ENCODE measurements around the gene RNF14.

Gene RNF14

DNA sequence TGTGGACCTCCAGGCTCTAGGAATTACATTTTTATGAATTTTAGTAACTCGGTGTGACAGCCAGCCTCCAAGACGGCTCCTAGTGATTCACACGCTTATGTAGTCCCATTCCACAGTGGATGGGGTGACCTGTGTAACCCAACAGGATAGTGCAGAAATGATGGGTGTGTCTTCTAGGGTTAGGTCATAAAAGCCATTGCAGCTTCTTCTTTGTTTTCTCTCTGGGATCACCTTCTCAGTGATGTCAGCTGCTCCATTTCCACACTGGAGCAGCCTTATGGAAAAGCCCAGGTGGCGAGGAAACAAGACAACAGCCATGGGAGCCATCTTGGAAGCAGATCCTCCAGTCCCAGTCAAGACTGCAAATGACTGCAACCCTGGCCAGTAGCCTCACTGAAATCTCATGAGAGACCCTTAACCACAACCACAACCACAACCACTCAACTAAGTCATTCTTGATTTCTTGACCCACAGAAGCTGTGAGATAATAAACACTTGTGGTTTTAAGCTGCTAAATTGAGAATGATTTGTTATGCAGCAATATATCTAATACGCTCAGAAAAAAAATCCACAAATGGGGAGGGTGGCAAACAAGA, 49.0 kb downstream of the RNF14 start:
- TF ChIP-seq, protein P1, sequence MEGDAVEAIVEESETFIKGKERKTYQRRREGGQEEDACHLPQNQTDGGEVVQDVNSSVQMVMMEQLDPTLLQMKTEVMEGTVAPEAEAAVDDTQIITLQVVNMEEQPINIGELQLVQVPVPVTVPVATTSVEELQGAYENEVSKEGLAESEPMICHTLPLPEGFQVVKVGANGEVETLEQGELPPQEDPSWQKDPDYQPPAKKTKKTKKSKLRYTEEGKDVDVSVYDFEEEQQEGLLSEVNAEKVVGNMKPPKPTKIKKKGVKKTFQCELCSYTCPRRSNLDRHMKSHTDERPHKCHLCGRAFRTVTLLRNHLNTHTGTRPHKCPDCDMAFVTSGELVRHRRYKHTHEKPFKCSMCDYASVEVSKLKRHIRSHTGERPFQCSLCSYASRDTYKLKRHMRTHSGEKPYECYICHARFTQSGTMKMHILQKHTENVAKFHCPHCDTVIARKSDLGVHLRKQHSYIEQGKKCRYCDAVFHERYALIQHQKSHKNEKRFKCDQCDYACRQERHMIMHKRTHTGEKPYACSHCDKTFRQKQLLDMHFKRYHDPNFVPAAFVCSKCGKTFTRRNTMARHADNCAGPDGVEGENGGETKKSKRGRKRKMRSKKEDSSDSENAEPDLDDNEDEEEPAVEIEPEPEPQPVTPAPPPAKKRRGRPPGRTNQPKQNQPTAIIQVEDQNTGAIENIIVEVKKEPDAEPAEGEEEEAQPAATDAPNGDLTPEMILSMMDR (IDR thresholded peaks at IDR 0.05; ENCODE audit: control insufficient read depth, insufficient read depth, low read depth, low read length, missing control alignments), result no peak
- DNase-seq (ENCODE audit: low read depth), result no peak
- H3K4me3 ChIP-seq (ENCODE audit: control insufficient read depth, low read depth, low read length), result no peak overlapping the region

DNA sequence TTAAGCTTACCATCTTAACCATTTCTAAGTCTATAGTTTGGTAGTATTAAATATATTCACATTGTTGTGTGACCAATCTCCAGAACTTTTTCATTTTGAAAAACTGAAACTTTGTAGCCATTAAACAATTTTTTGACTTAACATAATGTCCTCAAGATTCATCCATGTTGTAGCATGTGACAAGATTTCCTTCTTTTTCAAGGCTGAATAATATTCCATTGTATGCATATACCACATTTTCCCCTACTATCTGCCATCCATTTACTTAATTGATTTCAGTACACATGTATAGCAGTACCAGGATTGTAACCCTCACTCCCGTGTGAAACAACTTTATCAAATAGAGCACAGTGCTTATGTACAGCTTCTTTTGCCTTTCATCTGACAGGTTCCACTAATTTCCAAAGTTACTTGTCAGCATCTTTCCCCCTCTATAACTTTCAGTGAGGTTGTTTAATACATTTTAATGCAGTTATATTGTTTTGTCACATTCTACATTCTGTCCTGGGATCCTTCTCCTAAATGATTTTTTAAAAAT, 51.3 kb downstream of the RNF14 start:
- TF ChIP-seq, protein P1 (IDR thresholded peaks at IDR 0.05; ENCODE audit: control insufficient read depth, insufficient read depth, low read depth, low read length, missing control alignments), result no peak
- DNase-seq (ENCODE audit: low read depth), result no peak

DNA sequence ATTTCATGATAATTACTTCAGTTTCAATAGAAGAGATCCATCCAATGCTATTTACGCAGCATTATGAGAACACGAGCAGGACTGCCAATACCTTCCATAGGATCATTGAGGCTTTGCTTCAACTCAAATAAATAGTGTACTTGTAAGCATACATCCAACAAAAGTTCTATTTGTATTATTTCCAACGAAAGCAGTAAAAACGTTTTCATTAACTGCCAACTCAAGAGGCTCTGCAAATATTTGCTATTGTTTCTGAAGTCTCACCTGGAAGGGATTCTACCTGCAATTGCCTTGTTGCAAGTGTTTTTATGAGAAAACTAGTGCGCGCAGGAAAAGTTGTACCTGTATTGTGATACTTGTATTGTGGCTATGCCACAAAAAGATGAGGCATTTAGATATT, 54.9 kb downstream of the RNF14 start:
- H3K4me3 ChIP-seq (ENCODE audit: control insufficient read depth, low read depth, low read length), result no peak overlapping the region
- TF ChIP-seq, protein P1 (IDR thresholded peaks at IDR 0.05; ENCODE audit: control insufficient read depth, insufficient read depth, low read depth, low read length, missing control alignments), result no peak
- DNase-seq (ENCODE audit: low read depth), result no peak

More for the DNA sequence above, 51.3 kb downstream of the RNF14 start:
- H3K4me3 ChIP-seq (ENCODE audit: control insufficient read depth, low read depth, low read length), result no peak overlapping the region

DNA sequence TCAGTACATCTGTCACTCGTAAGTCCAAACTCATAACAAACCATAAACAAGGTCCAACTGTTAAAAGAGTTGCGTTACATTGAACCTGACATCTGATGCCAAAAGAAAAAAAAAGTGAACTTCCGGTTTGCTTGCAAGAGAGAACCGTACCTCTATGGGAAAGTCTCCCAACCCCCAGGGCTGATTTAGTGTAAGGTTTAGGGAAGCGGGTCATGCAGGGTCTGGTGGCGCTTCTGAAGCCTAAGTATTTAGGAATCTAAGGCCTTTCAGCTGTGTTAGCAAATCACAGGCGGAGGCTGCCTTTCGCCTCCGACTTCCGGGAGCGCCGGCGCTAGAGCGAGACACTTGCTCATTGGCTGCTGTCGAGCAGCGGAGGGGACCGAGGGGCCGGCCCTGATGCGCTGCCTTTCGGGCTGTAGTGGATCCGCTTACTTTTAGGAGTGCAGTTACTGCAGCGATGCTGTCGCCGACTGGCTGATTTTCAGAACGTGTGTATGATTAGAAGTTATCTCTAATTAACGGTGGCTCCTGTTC, 55.9 kb downstream of the RNF14 start:
- peak; percentile 14 for DNase-seq (ENCODE audit: low read depth)
- TF ChIP-seq, protein P1 (IDR thresholded peaks at IDR 0.05; ENCODE audit: control insufficient read depth, insufficient read depth, low read depth, low read length, missing control alignments), result no peak
- peak overlapping the region; percentile 37 for H3K4me3 ChIP-seq (ENCODE audit: control insufficient read depth, low read depth, low read length)

DNA sequence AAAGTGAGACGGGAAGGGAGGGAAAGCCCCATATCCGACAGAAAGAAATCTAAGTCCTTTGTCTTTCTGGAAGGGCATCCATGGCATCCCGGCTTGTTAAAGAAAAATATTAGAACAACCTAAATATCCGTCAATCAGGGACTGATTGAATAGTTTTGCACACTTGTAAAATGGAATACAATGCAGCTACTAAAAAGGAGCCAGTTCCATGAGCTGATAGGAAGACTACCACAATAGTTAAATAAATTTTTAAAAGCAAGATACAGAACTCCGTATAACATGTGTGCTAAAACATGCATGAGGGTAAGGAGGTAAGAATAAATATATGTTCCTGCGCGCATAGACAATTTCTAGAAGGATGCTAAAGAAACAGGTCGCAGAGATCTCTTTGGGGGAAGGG, 56.7 kb downstream of the RNF14 start:
- H3K4me3 ChIP-seq (ENCODE audit: control insufficient read depth, low read depth, low read length), result no peak overlapping the region; the same call in 1 of the 2 replicates
- DNase-seq (ENCODE audit: low read depth), result no peak
- TF ChIP-seq, protein P1 (IDR thresholded peaks at IDR 0.05; ENCODE audit: control insufficient read depth, insufficient read depth, low read depth, low read length, missing control alignments), result no peak

DNA sequence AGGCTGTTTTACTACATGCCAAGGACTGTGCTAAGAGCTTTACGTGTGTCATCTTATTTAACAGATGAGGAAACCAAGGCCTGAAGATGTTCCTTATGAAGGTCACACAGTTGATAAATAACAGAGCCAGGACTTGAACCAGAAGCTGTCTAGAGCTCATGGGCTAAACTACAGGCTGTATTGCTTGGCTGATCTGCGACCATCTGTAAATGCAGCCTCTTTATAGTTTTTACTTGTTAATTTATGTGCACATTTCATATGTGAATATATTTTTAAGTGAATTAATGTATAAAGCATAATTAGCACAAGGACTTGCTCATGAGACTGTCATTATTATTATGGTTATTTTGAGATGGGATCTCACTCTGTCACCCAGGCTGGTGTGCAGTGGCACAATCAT, 63.2 kb downstream of the RNF14 start:
- H3K4me3 ChIP-seq (ENCODE audit: control insufficient read depth, low read depth, low read length), result no peak overlapping the region
- no peak for DNase-seq (ENCODE audit: low read depth)
- TF ChIP-seq, protein P1 (IDR thresholded peaks at IDR 0.05; ENCODE audit: control insufficient read depth, insufficient read depth, low read depth, low read length, missing control alignments), result no peak

Data from AG09309 (cell line).